HepG2 (cell line): ENCODE data around the gene DYNLT2B. TPM values are rescaled to one million over a fixed set of nuclear protein-coding genes. Genes with fewer than 3 reads are reported as not detected.

ENCODE experiments used
- BRCA1 ChIP-seq: sonication (generic); formaldehyde crosslinking; IDR thresholded peaks from 2 replicates; pipeline ENCODE4 v1.4.0; 2020; ENCODE audit warnings: missing genetic modification reagents
- IRX3 ChIP-seq: sonication (generic); formaldehyde crosslinking; IDR thresholded peaks from 2 replicates; pipeline ENCODE4 v1.8.1; 2023; ENCODE audit warnings: mild to moderate bottlenecking, low read depth, missing genetic modification reagents, borderline replicate concordance
- MTF1 ChIP-seq: sonication (generic); formaldehyde crosslinking; IDR thresholded peaks from 2 replicates; pipeline ENCODE4 v1.5.0; 2020; ENCODE audit warnings: missing genetic modification reagents
- NCOR1 ChIP-seq: fragments of 200-600 bp; sonication (generic); IDR thresholded peaks from 2 replicates; pipeline ENCODE4 v1.7.0; 2017; ENCODE audit warnings: antibody characterized with exemption, low read length, borderline replicate concordance
- SAP130 ChIP-seq: IDR thresholded peaks from 2 replicates; pipeline ENCODE4 v1.6.1; 2016; ENCODE audit warnings: low read depth
- USF2 ChIP-seq, 2 experiments: sonication (generic) in 1 of 2; formaldehyde crosslinking in 1 of 2; IDR thresholded peaks; 2 replicates each; pipeline versions ENCODE4 v1.5.1 to v1.6.1; 2011 to 2020; ENCODE audit warnings: borderline replicate concordance in 1 of 2, low read depth in 1 of 2, low read length in 1 of 2, mild to moderate bottlenecking in 1 of 2, missing genetic modification reagents in 1 of 2, moderate library complexity in 1 of 2
- YEATS2 ChIP-seq: sonication (generic); formaldehyde crosslinking; IDR thresholded peaks from 2 replicates; pipeline ENCODE4 v1.4.0; 2020; ENCODE audit warnings: missing genetic modification reagents, borderline replicate concordance
- ZBTB33 ChIP-seq: sonication (generic); formaldehyde crosslinking; IDR thresholded peaks from 2 replicates; pipeline ENCODE4 v1.4.0; 2020; ENCODE audit warnings: missing genetic modification reagents
- ZNF142 ChIP-seq: sonication (generic); formaldehyde crosslinking; IDR thresholded peaks from 2 replicates; pipeline ENCODE4 v1.4.0; 2020; ENCODE audit warnings: missing genetic modification reagents
- ZNF468 ChIP-seq: sonication (generic); formaldehyde crosslinking; IDR thresholded peaks from 2 replicates; pipeline ENCODE4 v1.8.0; 2022; ENCODE audit warnings: mild to moderate bottlenecking, moderate library complexity, missing genetic modification reagents
- ZNF607 ChIP-seq: sonication (generic); formaldehyde crosslinking; IDR thresholded peaks from 2 replicates; pipeline ENCODE4 v1.5.1; 2020; ENCODE audit warnings: missing genetic modification reagents, mild to moderate bottlenecking, borderline replicate concordance
- ZNF879 ChIP-seq: sonication (generic); formaldehyde crosslinking; IDR thresholded peaks from 2 replicates; pipeline ENCODE4 v1.8.1; 2023; ENCODE audit warnings: missing genetic modification reagents
- polyA plus RNA-seq, 8 experiments: library from polyadenylated mRNA; depleted of rRNA in 3 of 8; stranded (reverse) in 7 of 8; unstranded in 1 of 8; fragments of >200 nt; fragmentation: Illumina TruSeq in 4 of 8; extraction: Trizol in 4 of 8; gene quantifications; 2 replicates each; pipeline versions ENCODE4 v1.2.1 to v1.2.3, GENCODE V29; 2011 to 2016; ENCODE audit warnings: low read depth in 4 of 8, missing spikeins in 1 of 8, mixed read lengths in 1 of 8; ENCODE audit not compliant: insufficient read depth in 1 of 8
- total RNA-seq, 5 experiments: library from RNA; depleted of rRNA; stranded (reverse); fragments of >200 nt; fragmentation: Illumina TruSeq; extraction: Trizol; gene quantifications; 2 replicates each; pipeline ENCODE4 v1.2.3, GENCODE V29; 2016; ENCODE audit warnings: low read depth in 1 of 5
- TF ChIP-seq, protein P1 (sequence below): sonication (generic); formaldehyde crosslinking; IDR thresholded peaks from 2 replicates; pipeline ENCODE4 v1.9.0; 2022; ENCODE audit warnings: missing genetic modification reagents, mild to moderate bottlenecking, borderline replicate concordance

The DYNLT2B gene
- total and polyA plus RNA-seq, 2 of the 13 experiments (the other 11 are each of a cell fraction or from before 2014, with no cell fraction given) = 4.0 to 7.0 TPM

DNA sequence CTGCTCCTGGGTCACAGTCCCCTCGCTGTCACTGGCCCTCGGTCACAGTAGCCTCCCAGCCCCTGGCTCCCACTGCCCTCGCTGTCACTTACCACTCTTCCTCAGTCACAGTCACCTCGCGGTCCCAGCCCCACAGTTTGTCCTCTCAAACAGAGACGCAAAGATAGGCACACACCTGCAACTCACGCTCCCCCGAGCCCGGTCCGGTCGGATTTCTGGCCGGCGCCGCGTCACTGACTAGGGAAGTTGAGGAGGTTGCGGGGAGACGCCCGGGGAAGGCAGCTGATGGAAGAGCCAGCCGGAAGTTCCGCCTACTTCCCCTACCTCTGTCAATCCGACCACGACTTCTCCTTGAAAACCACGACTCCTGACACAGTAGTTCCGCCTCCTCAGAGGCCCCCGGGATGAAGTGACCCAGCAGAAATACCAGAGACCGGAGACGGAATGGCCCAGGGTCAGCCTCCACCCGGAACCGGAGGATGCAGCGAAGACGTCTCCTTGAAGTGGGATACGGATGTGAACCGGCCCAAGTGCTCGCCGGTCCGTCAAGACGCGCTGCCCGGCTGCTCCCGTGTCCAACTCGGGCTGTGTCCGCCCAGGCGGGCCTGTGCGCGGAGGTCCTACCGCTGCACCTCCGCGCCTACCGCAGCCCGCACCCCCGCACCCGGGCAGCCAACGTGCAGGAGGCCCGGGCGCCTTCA is 30.4 kb downstream of the DYNLT2B start, which contains the start of gene PCYT1A (continued):
- TF ChIP-seq, protein P1, sequence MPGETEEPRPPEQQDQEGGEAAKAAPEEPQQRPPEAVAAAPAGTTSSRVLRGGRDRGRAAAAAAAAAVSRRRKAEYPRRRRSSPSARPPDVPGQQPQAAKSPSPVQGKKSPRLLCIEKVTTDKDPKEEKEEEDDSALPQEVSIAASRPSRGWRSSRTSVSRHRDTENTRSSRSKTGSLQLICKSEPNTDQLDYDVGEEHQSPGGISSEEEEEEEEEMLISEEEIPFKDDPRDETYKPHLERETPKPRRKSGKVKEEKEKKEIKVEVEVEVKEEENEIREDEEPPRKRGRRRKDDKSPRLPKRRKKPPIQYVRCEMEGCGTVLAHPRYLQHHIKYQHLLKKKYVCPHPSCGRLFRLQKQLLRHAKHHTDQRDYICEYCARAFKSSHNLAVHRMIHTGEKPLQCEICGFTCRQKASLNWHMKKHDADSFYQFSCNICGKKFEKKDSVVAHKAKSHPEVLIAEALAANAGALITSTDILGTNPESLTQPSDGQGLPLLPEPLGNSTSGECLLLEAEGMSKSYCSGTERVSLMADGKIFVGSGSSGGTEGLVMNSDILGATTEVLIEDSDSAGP (CRISPR knock-in tag) = peak; percentile 87; the same call in 1 of the 2 replicates
- peak; percentile 83 for TF ChIP-seq ZNF142
- TF ChIP-seq SAP130 = peak; percentile 95
- peak; percentile 84; the same call in 1 of the 2 replicates for TF ChIP-seq YEATS2 (CRISPR knock-in tag)
- no peak for TF ChIP-seq USF2 (IDR thresholded peaks at IDR 0.05; ENCODE audit: low read depth, low read length)
- TF ChIP-seq USF2 (CRISPR knock-in tag; IDR thresholded peaks at IDR 0.05; ENCODE audit: borderline replicate concordance) = no peak
- no peak; the same call in 1 of the 2 replicates for TF ChIP-seq IRX3 (CRISPR knock-in tag)
- TF ChIP-seq ZNF468 (CRISPR knock-in tag) = 0 out of 2 replicates have a peak, but pooled peaks have one; percentile 27
- TF ChIP-seq ZNF607 (CRISPR knock-in tag) = peak; percentile 83
- TF ChIP-seq ZNF879 (CRISPR knock-in tag) = no peak
- TF ChIP-seq MTF1 (CRISPR knock-in tag) = no peak
- peak; percentile 34; the same call in 1 of the 2 replicates for TF ChIP-seq BRCA1 (CRISPR knock-in tag)
- TF ChIP-seq ZBTB33 (CRISPR knock-in tag) = no peak
- TF ChIP-seq NCOR1 = no peak; the same call in 1 of the 2 replicates
